ENCODE results near the gene CACNA2D3.

CACNA2D3 gene

DNA sequence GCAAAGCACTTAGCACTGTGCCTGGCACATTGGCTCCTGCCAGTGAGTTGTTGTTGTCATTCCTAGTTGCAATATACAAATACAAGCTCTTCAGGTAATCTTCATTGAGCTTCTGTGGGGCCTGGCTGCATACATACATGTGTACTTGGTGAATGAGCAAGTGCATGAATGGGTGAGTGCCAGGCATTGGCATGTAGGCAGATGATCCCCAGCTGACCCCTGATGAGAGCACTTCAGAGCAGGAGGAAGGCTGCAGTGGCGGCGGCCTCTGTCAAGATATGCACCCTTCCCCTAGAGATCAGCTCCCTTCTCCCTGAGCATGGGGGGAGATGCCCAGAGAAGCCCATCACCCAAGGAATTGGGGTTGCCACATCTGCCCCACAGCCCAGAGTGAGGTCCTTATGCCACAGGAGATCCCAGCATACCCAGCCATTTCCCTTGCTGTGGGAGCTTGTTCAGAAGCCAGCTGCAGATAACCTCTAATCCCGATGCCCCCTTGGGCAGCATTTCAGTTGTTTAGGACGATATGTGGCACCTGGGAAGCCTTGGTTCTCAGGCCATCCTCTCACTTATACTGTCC lies 8.8 kb downstream of the CACNA2D3 start:
- no peak for DNase-seq

- DNase-seq = no peak
Observed at GRCh38 chr3:54131890-54132289, 9.5 kb downstream of the CACNA2D3 start.

- DNase-seq = no peak
Observed at GRCh38 chr3:54132685-54133084, 10.3 kb downstream of the CACNA2D3 start.

DNA sequence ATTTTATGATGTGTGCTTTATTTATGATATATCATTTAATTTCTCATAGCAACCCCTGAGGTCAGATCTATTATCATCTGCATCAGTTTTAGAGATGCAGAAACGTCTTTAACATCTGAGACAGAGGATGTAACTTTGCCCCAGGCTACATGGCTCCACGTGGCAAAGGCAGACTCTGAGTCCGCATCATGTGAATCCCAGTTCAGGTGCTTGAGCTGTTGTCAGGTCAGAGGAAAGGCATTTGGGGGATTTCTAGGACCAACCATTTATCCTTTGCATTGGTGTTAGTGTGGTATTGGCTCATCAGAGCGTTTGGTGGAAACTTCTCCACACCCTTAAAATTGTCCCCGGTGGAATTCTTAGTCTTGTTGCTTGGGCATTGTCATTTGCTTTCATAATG lies 10.8 kb downstream of the CACNA2D3 start:
- DNase-seq = no peak

GRCh38 chr3:54134155-54134554 lies 11.8 kb downstream of the CACNA2D3 start:
- DNase-seq = no peak

DNA sequence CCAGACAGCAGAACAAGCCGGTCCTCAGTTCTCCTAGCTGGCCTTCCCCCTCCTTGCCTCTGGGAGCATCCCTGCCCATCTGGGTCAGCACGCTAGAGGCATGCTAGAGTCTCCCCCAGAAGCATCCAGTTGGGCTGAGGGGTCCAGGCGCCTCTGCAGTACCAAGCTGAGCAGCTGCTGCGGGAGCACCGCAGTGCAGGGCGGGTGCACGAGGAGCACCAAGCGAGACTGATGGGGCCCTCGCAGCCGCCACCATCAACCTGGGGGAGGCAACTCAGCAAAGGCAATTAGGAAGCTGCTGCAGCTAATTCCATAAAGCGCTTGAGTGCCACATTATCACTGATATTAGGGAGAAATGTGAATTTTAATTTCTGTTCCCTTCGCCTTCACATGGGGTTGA lies 12.4 kb downstream of the CACNA2D3 start:
- no peak for DNase-seq

GRCh38 chr3:54137311-54137710 lies 15.0 kb downstream of the CACNA2D3 start:
- DNase-seq = no peak

- DNase-seq = no peak
Observed at GRCh38 chr3:54138937-54139547, 16.7 kb downstream of the CACNA2D3 start.

DNA sequence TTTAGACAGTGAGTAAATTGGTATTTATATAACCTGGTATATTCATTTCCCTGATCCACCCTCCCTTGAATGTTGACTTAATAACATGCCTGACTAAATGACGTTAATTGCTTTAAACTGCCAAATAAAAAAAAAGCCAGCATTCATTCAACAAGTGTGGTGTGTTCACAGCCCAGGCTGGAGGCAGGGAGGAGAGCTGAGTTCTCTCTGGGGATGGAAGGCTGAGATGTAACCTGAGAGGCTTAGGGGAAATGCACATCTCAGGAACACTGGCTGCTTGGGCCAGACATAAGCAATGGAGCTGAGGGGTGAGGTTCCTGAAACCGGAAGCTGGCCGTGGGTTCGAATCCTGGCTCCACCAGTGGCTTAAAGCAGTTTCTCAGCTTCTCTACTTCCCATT lies 17.3 kb downstream of the CACNA2D3 start:
- no peak for DNase-seq

DNA sequence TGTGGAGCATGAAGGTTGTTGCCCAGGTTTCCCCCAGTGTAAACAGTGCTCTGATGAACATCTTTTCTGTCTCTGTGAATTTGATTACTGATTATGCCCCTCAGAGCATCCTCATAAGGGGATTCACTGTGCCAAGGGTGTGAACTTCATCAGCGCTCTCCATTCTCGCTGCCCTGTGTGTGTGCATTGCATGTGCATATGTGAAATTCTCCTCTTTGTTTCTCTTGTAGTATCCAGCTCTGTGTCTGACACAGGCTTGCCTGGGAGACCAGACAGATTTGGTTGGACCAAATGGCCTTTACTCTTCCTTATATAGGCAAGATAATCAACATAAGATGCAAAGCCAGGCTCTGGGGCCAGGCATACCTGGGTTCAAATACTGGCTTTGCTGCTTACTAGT lies 21.9 kb downstream of the CACNA2D3 start:
- DNase-seq = no peak

DNA sequence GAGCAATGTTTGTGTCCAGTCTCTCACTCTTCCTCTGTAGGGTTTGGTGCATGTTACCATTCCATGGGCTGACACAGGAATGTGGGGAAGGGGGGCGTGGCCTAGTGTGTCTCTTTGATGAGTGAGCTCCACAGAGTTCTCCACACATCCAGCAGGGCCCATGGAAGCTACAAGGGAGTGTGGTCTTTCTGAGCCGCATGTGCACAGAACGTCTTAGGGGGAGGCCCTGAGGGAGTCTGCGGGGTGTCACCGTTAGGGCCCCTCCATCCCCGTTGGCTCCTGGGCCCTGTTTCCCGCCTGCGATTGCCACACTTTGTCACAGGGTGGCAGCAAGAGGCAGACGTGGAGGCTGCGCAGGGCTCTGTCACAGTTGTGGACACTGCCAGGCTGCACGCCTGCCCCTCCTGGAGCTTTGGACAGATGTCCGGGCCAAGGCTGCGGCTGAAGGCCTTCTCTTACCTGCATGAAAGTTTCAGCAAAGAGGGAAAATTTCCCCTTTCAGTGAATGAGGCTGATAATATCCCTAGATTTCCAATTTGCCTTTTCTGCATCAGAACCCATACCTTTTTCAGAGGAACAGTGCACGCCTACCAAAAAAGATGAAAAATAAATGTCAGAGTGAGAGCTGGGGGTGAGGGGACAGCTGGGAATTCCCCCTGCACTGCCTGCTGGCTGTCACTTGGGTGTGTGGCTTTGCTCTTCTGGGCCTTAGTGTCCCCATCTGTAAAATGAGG lies 24.3 kb downstream of the CACNA2D3 start:
- no peak for DNase-seq

DNA sequence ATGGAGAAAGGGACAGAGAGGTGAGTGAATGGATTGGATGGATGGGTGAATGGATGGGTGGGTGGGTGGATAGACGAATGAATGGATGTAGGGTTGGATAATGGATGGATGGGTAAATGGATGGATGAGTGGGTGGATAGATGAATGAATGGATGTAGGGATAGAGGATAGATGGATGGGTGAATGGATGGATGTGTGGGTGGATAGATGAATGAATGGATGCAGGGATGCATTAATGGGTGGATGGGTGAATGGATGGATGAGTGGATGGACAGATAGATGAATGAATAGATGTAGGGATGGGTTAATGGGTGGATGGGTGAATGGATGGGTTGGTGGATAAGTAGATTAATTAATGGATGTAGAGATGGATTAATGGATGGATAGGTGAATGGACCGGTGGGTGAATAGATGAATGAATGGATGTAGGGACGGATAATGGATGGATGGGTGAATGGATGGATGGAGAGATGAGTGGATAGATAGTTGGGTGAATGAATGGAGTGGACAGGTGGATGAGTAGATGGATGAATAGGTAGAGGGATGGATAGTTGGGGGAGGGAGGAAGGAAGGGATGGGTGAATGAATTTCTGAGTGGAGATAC lies 28.6 kb downstream of the CACNA2D3 start:
- no peak for DNase-seq

- DNase-seq = no peak
Observed at GRCh38 chr3:54153477-54153876, 31.1 kb downstream of the CACNA2D3 start.

- DNase-seq = no peak
Observed at GRCh38 chr3:54157860-54158259, 35.5 kb downstream of the CACNA2D3 start.

- DNase-seq = no peak
Observed at GRCh38 chr3:54159917-54160316, 37.6 kb downstream of the CACNA2D3 start.

- DNase-seq = no peak
Observed at GRCh38 chr3:54163441-54163840, 41.1 kb downstream of the CACNA2D3 start.

GRCh38 chr3:54164192-54164975 lies 42.0 kb downstream of the CACNA2D3 start:
- DNase-seq = no peak

- no peak for DNase-seq
Observed at GRCh38 chr3:54165865-54166264, 43.5 kb downstream of the CACNA2D3 start.

GRCh38 chr3:54167999-54168398 lies 45.6 kb downstream of the CACNA2D3 start:
- no peak for DNase-seq

DNA sequence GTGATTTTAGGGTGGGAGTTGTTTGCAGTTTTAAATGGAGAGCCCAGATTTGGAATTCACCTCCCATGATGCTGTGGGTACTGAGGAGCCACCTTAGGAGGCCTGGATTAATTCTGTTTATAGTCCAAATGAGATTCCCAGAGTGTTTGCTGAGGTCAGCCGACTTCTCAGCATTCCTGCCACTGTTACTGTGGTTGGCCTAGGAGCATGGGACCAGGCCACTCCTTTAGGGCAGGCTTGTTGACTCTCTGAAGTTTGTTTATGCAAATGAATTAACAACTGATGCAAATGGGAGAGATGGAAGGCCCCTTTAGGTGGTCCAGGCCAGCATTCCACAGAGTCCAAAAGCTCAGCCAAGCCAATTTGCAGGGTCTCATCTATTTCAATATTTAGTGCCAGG lies 46.1 kb downstream of the CACNA2D3 start:
- no peak for DNase-seq

DNA sequence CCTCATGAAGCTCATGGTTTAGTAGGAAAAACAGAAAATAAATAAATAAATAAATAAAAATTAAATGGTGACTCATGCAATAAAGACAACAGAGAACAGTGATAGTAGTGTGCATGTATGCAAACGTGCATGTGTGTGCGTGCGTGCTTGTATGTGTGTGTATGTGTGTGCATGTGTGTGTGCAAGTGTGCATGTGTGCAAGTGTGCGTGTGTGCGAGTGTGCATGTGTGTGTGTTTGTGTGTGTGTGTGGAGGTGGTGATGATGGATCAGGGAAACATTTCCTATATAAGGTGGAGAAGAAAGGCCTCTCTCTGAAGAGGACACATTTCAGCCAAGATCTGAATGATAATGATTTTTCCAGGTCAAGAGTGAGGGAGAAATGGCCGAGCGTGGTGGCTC lies 47.2 kb downstream of the CACNA2D3 start:
- DNase-seq = no peak

DNA sequence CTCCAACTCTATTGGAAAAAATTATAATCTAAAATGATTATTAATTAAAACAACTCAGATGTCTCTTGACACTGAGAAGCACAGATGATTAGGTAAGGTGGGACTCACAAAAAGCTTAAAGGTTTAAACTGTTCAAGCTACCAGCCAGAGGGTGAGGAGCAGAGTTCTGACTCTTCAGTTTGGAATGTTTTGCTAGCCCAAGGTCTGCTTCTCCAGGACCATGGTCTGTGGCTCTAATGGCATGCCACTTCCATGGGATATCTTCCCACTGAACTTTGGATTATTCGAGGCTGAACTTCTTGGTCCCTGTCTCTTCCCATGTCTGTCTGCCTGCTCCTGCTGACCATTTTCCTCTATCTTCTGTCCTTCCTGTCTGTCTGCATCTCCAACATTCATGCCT lies 49.2 kb downstream of the CACNA2D3 start:
- DNase-seq = no peak

GRCh38 chr3:54171951-54172350 lies 49.6 kb downstream of the CACNA2D3 start:
- no peak for DNase-seq

Measured in GF-D8 (cell line).